H1 (cell line): ENCODE measurements around the gene SCN4A. TPM values are rescaled to one million over a fixed set of nuclear protein-coding genes. Genes with fewer than 3 reads are reported as not detected.

Experiments used
- CTCF ChIA-PET: fragments of 300-600 bp; sonication (Branson Sonifier 250); formaldehyde crosslinking; loops from one replicate; lab custom pipeline; 2021; ENCODE audit not compliant: partially characterized antibody; lab: Charles Lee
- POLR2A ChIA-PET: fragments of 300-600 bp; sonication (Branson Sonifier 250); formaldehyde crosslinking; loops from one replicate; lab custom pipeline; 2021; ENCODE audit warnings: inconsistent platforms; ENCODE audit not compliant: partially characterized antibody; lab: Charles Lee
- DNase-seq, 2 experiments: peaks; one replicate each; pipeline versions ENCODE4 v3.0.0 to v3.0.0-alpha.2; 2010 to 2022; ENCODE audit warnings: low spot score in 2 of 2, low read depth in 1 of 2, mixed read lengths in 1 of 2
- FAIRE-seq: peaks from 2 replicates; lab custom pipeline; 2011; peaks lifted over from hg19 to GRCh38; lab: Jason Lieb, UNC
- H2AFZ ChIP-seq: 2 replicates; pipeline ENCODE4 v1.8.1; 2012; ENCODE audit warnings: low read length, inconsistent platforms
- H2AK5ac ChIP-seq: 2 replicates; pipeline ENCODE4 v1.6.1; 2013; ENCODE audit warnings: low read depth, low read length
- H2BK120ac ChIP-seq: replicated peaks from 2 replicates; pipeline ENCODE3; 2013; ENCODE audit warnings: low read depth, low read length, inconsistent platforms
- H2BK12ac ChIP-seq: 2 replicates; pipeline ENCODE4 v1.6.1; 2013; ENCODE audit warnings: low read depth, low read length
- H2BK15ac ChIP-seq: 2 replicates; pipeline ENCODE4 v1.6.1; 2013; ENCODE audit warnings: low read length
- H2BK20ac ChIP-seq: 2 replicates; pipeline ENCODE4 v1.6.1; 2013; ENCODE audit warnings: low read length
- H2BK5ac ChIP-seq: 2 replicates; pipeline ENCODE4 v1.6.1; 2013; ENCODE audit warnings: low read depth, low read length
- H3K14ac ChIP-seq: 2 replicates; pipeline ENCODE4 v1.6.1; 2013; ENCODE audit warnings: inconsistent platforms; ENCODE audit not compliant: insufficient read length
- H3K18ac ChIP-seq: 2 replicates; pipeline ENCODE4 v1.6.1; 2013; ENCODE audit warnings: low read length; ENCODE audit errors: extremely low read depth
- H3K23ac ChIP-seq: 2 replicates; pipeline ENCODE4 v1.6.1; 2013; ENCODE audit warnings: inconsistent platforms; ENCODE audit not compliant: insufficient read length
- H3K23me2 ChIP-seq: 2 replicates; pipeline ENCODE4 v1.6.1; 2013; ENCODE audit warnings: low read depth, low read length
- H3K27ac ChIP-seq: 2 replicates; pipeline ENCODE4 v1.6.1; 2011; ENCODE audit warnings: low read depth, low read length, inconsistent platforms
- H3K27me3 ChIP-seq, 4 experiments: replicated peaks in 1 of 4; 1 replicate in 1 of 4; 2 replicates in 3 of 4; pipeline versions ENCODE4 v1.6.1 to v1.8.1; 2011 to 2013; ENCODE audit warnings: low read length in 3 of 4, mild to moderate bottlenecking in 3 of 4, inconsistent platforms in 2 of 4, mixed read lengths in 2 of 4, moderate library complexity in 1 of 4; ENCODE audit not compliant: control insufficient read depth in 3 of 4, insufficient read depth in 3 of 4; ENCODE audit errors: extremely low read depth in 1 of 4
- H3K36me3 ChIP-seq, 4 experiments: 2 replicates each; pipeline versions ENCODE4 v1.6.1 to v1.8.1; 2011 to 2013; ENCODE audit warnings: mild to moderate bottlenecking in 4 of 4, low read length in 3 of 4, moderate library complexity in 2 of 4, control low read depth in 1 of 4, inconsistent platforms in 1 of 4; ENCODE audit not compliant: insufficient read depth in 4 of 4, control insufficient read depth in 2 of 4
- H3K4ac ChIP-seq: replicated peaks from 2 replicates; pipeline ENCODE3; 2013; ENCODE audit warnings: low read length, low read depth, mixed read lengths, inconsistent platforms; ENCODE audit not compliant: insufficient read length
- H3K4me1 ChIP-seq, 4 experiments: replicated peaks in 1 of 4; 1 replicate in 1 of 4; 2 replicates in 3 of 4; pipeline versions ENCODE4 v1.6.1 to v1.8.1; 2011 to 2013; ENCODE audit warnings: low read length in 3 of 4, inconsistent platforms in 2 of 4, mixed read lengths in 1 of 4; ENCODE audit not compliant: insufficient read depth in 4 of 4, control insufficient read depth in 3 of 4
- H3K4me2 ChIP-seq, 2 experiments: 2 replicates each; pipeline versions ENCODE4 v1.6.1 to v1.8.1; 2011 to 2013; ENCODE audit warnings: low read depth in 2 of 2, low read length in 2 of 2, control low read depth in 1 of 2, inconsistent platforms in 1 of 2, mild to moderate bottlenecking in 1 of 2; ENCODE audit not compliant: insufficient read depth in 1 of 2
- H3K4me3 ChIP-seq, 4 experiments: fragments of 200-600, 300-600 bp in 1 of 4; sonication (generic), shearing (Covaris generic), sonication (Bioruptor Twin) in 1 of 4; 2 replicates each; pipeline versions ENCODE4 v1.5.1 to v1.8.1; 2011 to 2016; ENCODE audit warnings: low read length in 4 of 4, low read depth in 3 of 4, control low read depth in 2 of 4, inconsistent platforms in 2 of 4, mild to moderate bottlenecking in 2 of 4, mixed read lengths in 1 of 4, moderate library complexity in 1 of 4; ENCODE audit not compliant: insufficient read depth in 2 of 4; ENCODE audit errors: extremely low read depth in 1 of 4
- H3K56ac ChIP-seq: replicated peaks from 2 replicates; pipeline ENCODE3; 2013; ENCODE audit warnings: low read depth, mild to moderate bottlenecking, mixed read lengths, low read length, inconsistent platforms; ENCODE audit not compliant: insufficient read length
- H3K79me1 ChIP-seq: 2 replicates; pipeline ENCODE4 v1.6.1; 2013; ENCODE audit warnings: low read depth, low read length, control low read depth
- H3K79me2 ChIP-seq, 2 experiments: 2 replicates each; pipeline versions ENCODE4 v1.6.1 to v1.8.1; 2012 to 2013; ENCODE audit warnings: low read length in 2 of 2, mild to moderate bottlenecking in 2 of 2, inconsistent platforms in 1 of 2; ENCODE audit not compliant: insufficient read depth in 2 of 2, control insufficient read depth in 1 of 2
- H3K9ac ChIP-seq, 4 experiments: replicated peaks in 1 of 4; 1 replicate in 1 of 4; 2 replicates in 3 of 4; pipeline versions ENCODE4 v1.6.1 to v1.8.1; 2011 to 2013; ENCODE audit warnings: low read depth in 3 of 4, low read length in 3 of 4, control low read depth in 2 of 4, mild to moderate bottlenecking in 2 of 4, moderate library complexity in 2 of 4, inconsistent platforms in 1 of 4; ENCODE audit errors: extremely low read depth in 1 of 4
- H3K9me3 ChIP-seq, 2 experiments: 2 replicates each; pipeline versions ENCODE4 v1.6.1 to v1.8.1; 2012 to 2013; ENCODE audit warnings: mild to moderate bottlenecking in 2 of 2, moderate library complexity in 2 of 2, control low read depth in 1 of 2, inconsistent platforms in 1 of 2, low read depth in 1 of 2, low read length in 1 of 2, mixed read lengths in 1 of 2; ENCODE audit not compliant: insufficient read depth in 2 of 2
- H4K20me1 ChIP-seq, 2 experiments: replicated peaks in 1 of 2; 2 replicates each; pipeline versions ENCODE3 to v1.8.1; 2011 to 2013; ENCODE audit warnings: inconsistent platforms in 2 of 2, low read length in 2 of 2, mild to moderate bottlenecking in 1 of 2; ENCODE audit not compliant: insufficient read depth in 2 of 2, control insufficient read depth in 1 of 2
- H4K5ac ChIP-seq: 2 replicates; pipeline ENCODE4 v1.6.1; 2013; ENCODE audit warnings: low read length, low read depth, mixed read lengths, inconsistent platforms; ENCODE audit not compliant: insufficient read length
- H4K8ac ChIP-seq: 2 replicates; pipeline ENCODE4 v1.8.0; 2013; ENCODE audit warnings: mild to moderate bottlenecking, moderate library complexity, low read length, inconsistent platforms; ENCODE audit not compliant: insufficient read depth; ENCODE audit errors: extremely low read depth
- H4K91ac ChIP-seq: replicated peaks from 2 replicates; pipeline ENCODE3; 2013; ENCODE audit warnings: low read length, mixed read lengths, inconsistent platforms; ENCODE audit not compliant: insufficient read length
- BACH1 ChIP-seq: IDR thresholded peaks from 2 replicates; pipeline ENCODE4 v1.6.1; 2012; ENCODE audit warnings: low read length, improper control_type of control experiment
- CREB1 ChIP-seq: IDR thresholded peaks from 2 replicates; pipeline ENCODE4 v1.6.1; 2012; ENCODE audit warnings: inconsistent platforms
- EGR1 ChIP-seq: IDR thresholded peaks from 2 replicates; pipeline ENCODE4 v1.6.1; 2011; ENCODE audit warnings: low read depth, low read length, borderline replicate concordance
- GABPA ChIP-seq: IDR thresholded peaks from 2 replicates; pipeline ENCODE4 v1.6.1; 2011; ENCODE audit warnings: mild to moderate bottlenecking, low read length, moderate library complexity, borderline replicate concordance; ENCODE audit not compliant: insufficient read depth
- JUN ChIP-seq: IDR thresholded peaks from 2 replicates; pipeline ENCODE4 v1.6.1; 2011; ENCODE audit warnings: low read depth, mild to moderate bottlenecking, improper control_type of control experiment, low read length
- NRF1 ChIP-seq: IDR thresholded peaks from 2 replicates; pipeline ENCODE4 v1.6.1; 2011; ENCODE audit warnings: mild to moderate bottlenecking, low read depth, low read length, improper control_type of control experiment
- POU5F1 ChIP-seq: IDR thresholded peaks from 2 replicates; pipeline ENCODE4 v1.6.1; 2011; ENCODE audit warnings: low read depth, mild to moderate bottlenecking, low read length, moderate library complexity
- RNF2 ChIP-seq: fragments of 200-900, 300-1000 bp; sonication (generic); IDR thresholded peaks from 2 replicates; pipeline ENCODE4 v1.7.1; 2016; ENCODE audit warnings: borderline replicate concordance, low read depth, mild to moderate bottlenecking, antibody characterized with exemption, low read length; ENCODE audit not compliant: poor library complexity, severe bottlenecking; ENCODE audit errors: missing control alignments
- SIRT6 ChIP-seq: IDR thresholded peaks from one replicate; pipeline ENCODE4 v1.7.1; 2012; ENCODE audit warnings: low read length, inconsistent platforms
- TAF7 ChIP-seq: optimal IDR thresholded peaks from 2 replicates; pipeline ENCODE3; 2011; ENCODE audit warnings: low read depth, mild to moderate bottlenecking, inconsistent platforms, low read length, moderate library complexity, borderline replicate concordance
- TBP ChIP-seq: IDR thresholded peaks from 2 replicates; pipeline ENCODE4 v1.6.1; 2011; ENCODE audit warnings: low read depth, low read length, improper control_type of control experiment
- WGBS, 2 experiments: shearing (Covaris generic) in 1 of 2; methylation state at CpG; one replicate each; pipeline versions ENCODE4 v1.1.6 to v1.1.7; 2013 to 2015; ENCODE audit warnings: low lambda C conversion rate in 2 of 2, mixed read lengths in 2 of 2, inconsistent platforms in 1 of 2, low coverage in 1 of 2, missing lambda C conversion rate in 1 of 2; ENCODE audit not compliant: insufficient replicate concordance in 2 of 2, insufficient coverage in 1 of 2, insufficient read length in 1 of 2; ENCODE audit errors: extremely low coverage in 1 of 2, missing lambda C conversion rate in 1 of 2; 5-methylcytosine and 5-hydroxymethylcytosine counted together
- polyA plus RNA-seq, 7 experiments: library from polyadenylated mRNA; depleted of rRNA in 3 of 7; stranded (reverse) in 5 of 7; unstranded in 2 of 7; fragments of >200 nt in 5 of 7; fragments of 200-250 nt in 2 of 7; gene quantifications; 1 replicate in 5 of 7; 2 replicates in 1 of 7; 4 replicates in 1 of 7; pipeline versions ENCODE4 v1.2.1 to v1.2.3, GENCODE V29; 2011 to 2013; ENCODE audit warnings: missing spikeins in 2 of 7, mixed read lengths in 2 of 7
- total RNA-seq: library from RNA; stranded (reverse); fragmentation: NEBNext Ultra II Directional; extraction: Animal tissue kit (Norgen Biotek cat#: 25700); gene quantifications from 2 replicates; pipeline ENCODE4 v1.2.1, GENCODE V29; 2021

Gene SCN4A
- total and polyA plus RNA-seq, 2 of the 8 experiments (the other 6 are each of a cell fraction or from before 2014, with no cell fraction given) = 5.0 to 8.5 TPM

DNA sequence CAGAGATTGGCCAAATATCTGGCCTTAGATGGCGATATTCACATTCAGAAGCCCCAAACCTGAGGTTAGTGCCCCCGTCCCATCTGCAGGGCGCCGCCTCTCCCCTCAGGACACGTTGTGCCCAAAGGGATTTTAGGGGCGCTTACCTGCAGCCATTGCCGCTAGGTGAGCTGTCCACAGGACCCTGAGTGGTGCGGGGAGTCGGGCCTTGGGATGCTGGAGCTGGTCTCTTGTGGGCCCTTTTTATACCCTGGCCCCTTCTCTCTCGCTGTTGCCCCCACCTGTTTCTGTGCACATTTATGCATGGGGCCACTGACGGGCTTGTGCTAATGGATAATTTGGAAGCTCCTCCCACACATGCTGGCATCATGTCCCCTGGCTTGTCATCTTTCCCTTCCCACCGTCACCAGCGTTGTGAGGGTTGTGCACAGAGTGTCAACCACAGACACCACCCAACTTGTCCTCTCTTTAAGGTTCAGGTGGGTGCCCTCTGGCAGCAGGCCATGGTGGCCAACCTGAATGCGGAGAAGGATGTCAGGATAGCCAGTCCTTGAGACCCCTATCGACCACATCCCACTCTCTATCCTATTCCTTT lies 61.6 kb downstream of the SCN4A start, which contains the start of gene CSHL1:
Gene CSHL1, minus strand, starts transcription at position 218 of the 595 bp plus-strand sequence. Its CDS starts 62 bp downstream, at position 156.
- Histone ChIP-seq H2BK120ac (no peak within 1 kb of the TSS), H3K56ac (no peak within 1 kb of the TSS), H4K20me1 (no peaks in the 10 kb centered on the region), H2BK12ac (peak within 1 kb of the TSS; percentile 77; the same call in 1 of the 2 replicates), H4K91ac (no peak within 1 kb of the TSS), H3K9me3 (no peaks in the 10 kb centered on the region), H3K14ac (no peak within 1 kb of the TSS), H3K4me1 (peaks cover 0 to 4% (median under 1%) of the 10 kb centered on the region in 4 experiments; a peak in 2 of 7 replicates), H2AK5ac (no peak within 1 kb of the TSS), H4K8ac (no peak within 1 kb of the TSS), H2BK15ac (no peak within 1 kb of the TSS), H3K79me1 (no peaks in the 10 kb centered on the region), H3K27me3 (no peaks in the 10 kb centered on the region), H3K4ac (no peak within 1 kb of the TSS), H3K27ac (no peak within 1 kb of the TSS), H3K23ac (no peak within 1 kb of the TSS), H3K4me3 (no peak within 1 kb of the TSS), H3K79me2 (no peaks in the 10 kb centered on the region), H2BK5ac (no peak within 1 kb of the TSS), H3K36me3 (no peaks in the 10 kb centered on the region), H2AFZ (no peak within 1 kb of the TSS; the same call in 1 of the 2 replicates), H3K9ac (no peak within 1 kb of the TSS), H3K23me2 (no peaks in the 10 kb centered on the region), H2BK20ac (no peak within 1 kb of the TSS), H4K5ac (no peak within 1 kb of the TSS), H3K18ac (no peak within 1 kb of the TSS), H3K4me2 (0 out of 4 replicates have a peak within 1 kb of the TSS, but pooled peaks of 1 of the 2 experiments have one; percentile 11)
- CTCF ChIA-PET = interaction anchor here (0.5 to 11.2 kb wide), 44 partner anchors 8 to 451 kb away, joined by 3 to 270 read pairs (median 5); partner anchors contain the start of genes CD79B, CSH1, GH1 and GH2
- WGBS, 2 experiments = 74% methylated on average over 15 of the region's 15 CpGs; no CpG with 5 or more reads in 1 of the 2 experiments
- DNase-seq (no peak), FAIRE-seq (no peak)
- POLR2A ChIA-PET = interaction anchor here (1.0 to 1.4 kb wide), 3 partner anchors 13 to 234 kb away, joined by 3 to 4 read pairs (median 3); no protein-coding TSS in a partner anchor
- TF ChIP-seq RNF2 (no peak), JUN (no peak), SIRT6 (no peak), TAF7 (no peak), BACH1 (no peak), POU5F1 (no peak), TBP (no peak), NRF1 (no peak), EGR1 (no peak), GABPA (no peak), CREB1 (no peak)
